GM21825 (cell line): ENCODE results near the gene RPS6KA3.

ENCODE experiments used
- ATAC-seq: cut with Tn5 transposase; IDR thresholded peaks from one replicate; pipeline ENCODE4 v1.9.1; 2021; ENCODE audit warnings: mild to moderate bottlenecking, moderate library complexity; ENCODE audit not compliant: unreplicated experiment

The RPS6KA3 gene

GRCh38 chrX:20111271-20111670, 155.4 kb downstream of the RPS6KA3 start:
- no peak for ATAC-seq

GRCh38 chrX:20101934-20102581, 164.7 kb downstream of the RPS6KA3 start:
- ATAC-seq, result no peak
